ENCODE data around the gene ISG15.
"Not testable (repeated sequence)": the region's sequence is repeated elsewhere in the genome, so short reads cannot be mapped to it uniquely, and the experiment has no call there.

Gene ISG15

DNA sequence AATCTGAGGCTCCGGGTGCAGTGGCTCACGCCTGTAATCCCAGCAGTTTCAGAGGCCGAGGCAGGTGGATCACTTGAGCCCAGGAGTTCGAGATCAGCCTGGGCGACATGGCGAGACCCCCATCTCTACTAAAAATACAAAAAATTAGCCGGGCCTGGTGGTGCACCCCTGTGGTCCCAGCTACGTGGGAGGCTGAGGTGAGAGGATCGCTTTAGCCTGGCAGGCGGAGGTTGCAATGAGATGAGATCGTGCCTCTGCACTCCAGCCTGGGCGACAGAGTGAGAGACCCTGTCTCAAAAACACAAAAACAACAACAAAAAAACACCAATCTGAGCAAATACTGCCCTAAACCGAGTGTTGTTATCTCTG lies 577 bp upstream of the ISG15 start:
- not testable (repeated sequence) for DNase-seq (ENCODE audit: low read depth in 3 of 3)

DNA sequence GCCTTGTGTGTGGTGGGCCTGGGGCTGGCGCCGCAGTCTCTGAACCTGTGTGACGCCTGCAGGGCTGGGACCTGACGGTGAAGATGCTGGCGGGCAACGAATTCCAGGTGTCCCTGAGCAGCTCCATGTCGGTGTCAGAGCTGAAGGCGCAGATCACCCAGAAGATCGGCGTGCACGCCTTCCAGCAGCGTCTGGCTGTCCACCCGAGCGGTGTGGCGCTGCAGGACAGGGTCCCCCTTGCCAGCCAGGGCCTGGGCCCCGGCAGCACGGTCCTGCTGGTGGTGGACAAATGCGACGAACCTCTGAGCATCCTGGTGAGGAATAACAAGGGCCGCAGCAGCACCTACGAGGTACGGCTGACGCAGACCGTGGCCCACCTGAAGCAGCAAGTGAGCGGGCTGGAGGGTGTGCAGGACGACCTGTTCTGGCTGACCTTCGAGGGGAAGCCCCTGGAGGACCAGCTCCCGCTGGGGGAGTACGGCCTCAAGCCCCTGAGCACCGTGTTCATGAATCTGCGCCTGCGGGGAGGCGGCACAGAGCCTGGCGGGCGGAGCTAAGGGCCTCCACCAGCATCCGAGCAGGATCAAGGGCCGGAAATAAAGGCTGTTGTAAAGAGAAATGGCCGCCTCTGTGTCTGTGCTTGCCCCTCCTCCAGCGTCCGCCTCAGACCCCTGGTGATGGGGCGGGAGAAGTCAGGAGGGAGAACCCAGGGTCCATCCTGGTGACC lies 788 bp downstream of the ISG15 start:
- no peak for DNase-seq (ENCODE audit: low read depth in 3 of 3)

DNA sequence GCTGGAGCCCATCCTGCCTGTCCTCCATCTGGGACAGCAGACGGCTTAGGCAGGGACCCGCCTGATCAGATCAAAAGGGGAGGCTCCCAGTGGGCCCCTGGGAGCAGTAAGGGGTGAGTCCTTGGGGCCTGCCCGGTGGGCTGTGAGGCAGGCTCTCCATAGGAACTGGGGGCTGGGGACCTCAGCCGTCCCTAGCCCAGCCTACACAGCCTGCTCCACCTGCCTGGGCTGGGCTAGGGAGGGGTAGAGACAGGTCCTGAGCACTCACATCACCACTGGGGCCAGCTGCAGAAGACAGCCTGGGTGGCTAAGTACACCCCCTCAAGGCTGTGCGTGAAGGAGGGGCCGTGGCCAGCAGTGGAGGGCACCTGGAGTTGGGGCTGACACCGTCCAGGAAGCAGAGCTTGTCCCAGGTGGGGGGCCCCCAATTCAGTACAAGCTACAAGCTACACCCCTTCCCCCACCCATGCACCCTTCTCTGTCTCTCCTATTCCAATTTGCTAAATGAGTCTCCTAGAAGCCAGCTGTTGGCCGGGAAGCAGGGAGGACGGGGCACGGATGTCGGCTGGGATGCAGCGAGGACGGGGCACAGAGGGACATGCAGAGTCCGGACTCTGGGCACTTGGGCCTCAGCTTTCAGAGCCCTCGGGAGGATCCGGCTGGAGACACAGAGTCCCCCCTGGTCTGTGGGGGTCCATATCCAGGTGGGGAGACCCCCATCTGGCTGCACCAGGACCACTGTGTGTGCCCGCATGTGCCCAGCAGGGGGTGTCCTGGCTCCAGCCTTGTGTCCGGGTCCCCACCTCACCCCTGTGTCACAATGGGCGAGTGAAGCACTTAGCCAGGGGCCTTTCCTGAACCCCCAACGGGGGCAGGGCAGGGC lies 1.7 kb downstream of the ISG15 start:
- no peak for DNase-seq (ENCODE audit: low read depth in 3 of 3)

DNA sequence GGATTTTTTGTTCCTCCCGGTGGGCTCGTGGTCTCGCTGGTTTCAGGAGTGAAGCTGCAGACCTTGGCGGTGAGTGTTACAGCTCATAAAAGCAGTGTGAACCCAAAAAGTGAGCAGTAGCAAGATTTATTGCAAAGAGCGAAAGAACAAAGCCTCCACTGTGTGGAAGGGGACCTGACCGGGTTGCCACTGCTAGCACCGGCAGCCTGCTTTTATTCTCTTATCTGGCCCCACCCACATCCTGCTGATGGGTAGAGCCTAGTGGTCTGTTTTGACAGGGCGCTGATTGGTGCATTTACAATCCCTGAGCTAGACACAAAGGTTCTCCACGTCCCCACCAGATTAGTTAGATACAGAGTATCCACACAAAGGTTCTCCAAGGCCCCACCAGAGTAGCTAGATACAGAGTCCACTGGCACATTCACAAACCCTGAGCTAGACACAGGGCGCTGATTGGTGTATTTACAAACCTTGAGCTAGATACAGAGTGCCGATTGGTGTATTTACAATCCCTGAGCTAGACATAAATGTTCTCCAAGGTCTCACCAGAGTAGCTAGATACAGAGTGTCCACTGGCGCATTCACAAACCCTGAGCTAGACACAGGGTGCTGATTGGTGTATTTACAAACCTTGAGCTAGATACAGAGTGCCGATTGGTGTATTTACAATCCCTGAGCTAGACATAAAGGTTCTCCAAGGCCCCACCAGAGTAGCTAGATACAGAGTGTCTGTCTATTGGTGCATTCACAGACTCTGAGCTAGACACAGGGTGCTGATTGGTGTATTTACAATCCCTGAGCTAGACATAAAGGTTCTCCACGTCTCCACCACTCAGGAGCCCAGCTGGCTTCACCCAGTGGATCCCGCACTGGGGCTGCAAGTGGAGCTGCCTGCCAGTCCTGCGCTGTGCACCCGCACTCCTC lies 4.4 kb downstream of the ISG15 start:
- DNase-seq (ENCODE audit: low read depth in 3 of 3): not testable (repeated sequence)

DNA sequence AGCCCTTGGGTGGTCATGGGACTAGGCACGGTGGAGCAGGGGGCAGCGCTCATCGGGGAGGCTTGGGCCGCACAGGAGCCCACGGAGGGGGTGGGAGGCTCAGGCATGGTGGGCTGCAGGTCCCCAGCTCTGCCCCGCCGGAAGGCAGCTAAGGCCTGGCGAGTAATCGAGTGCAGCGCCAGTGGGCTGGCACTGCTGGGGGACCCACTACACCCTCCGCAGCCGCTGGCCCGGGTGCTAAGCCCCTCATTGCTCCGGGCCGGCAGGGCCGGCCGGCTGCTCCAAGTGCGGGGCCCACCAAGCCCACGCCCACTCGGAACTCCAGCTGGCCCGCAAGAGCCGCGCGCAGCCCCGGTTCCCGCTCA lies 5.0 kb downstream of the ISG15 start:
- not testable (repeated sequence) for DNase-seq (ENCODE audit: low read depth in 3 of 3)

DNA sequence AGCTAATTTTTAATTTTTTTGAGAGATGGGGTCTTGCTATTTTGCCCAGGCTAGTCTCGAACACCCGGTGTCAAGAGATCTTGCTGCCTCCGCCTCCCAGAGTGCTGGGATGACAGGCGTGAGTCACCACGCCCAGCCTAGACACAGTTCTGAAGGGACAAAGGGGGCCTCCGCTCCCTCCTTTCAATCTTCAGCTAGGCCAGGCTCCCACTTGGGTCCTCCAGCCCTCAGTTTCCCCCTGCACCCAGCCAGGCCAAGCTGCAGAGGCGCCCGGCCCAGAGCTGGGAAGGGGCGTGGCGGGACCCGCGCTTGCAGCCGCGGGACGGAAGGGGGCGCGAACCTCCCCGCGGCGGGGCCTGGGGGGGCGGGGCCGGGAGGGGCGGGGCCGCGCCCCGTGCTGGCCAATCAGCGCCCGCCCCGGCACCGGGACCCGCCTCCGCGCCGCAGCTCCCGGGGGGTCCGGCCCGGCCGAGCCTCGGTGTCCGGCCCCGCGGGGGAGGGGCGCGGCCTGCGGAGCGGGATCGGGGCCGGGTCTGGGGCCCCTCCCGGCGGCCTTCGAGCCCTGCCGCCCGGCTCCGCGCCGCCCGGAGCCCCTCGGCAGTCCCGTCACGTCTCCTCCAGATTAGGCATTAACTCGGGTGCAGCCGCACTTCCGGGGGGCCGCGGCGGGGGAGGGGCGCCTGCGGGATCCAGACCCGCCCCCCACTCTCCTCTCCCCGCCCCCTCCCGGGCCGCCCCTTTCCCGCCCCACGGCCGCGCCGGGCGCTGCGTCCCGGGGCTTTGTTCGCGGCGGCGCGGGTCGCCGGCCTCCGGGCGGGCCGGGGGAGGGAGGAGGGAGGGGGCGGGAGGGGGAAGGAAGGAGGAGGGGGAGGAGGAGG lies 6.1 kb downstream of the ISG15 start:
- DNase-seq (ENCODE audit: low read depth in 3 of 3): peak; percentile 60 to 68 (median 67)

DNA sequence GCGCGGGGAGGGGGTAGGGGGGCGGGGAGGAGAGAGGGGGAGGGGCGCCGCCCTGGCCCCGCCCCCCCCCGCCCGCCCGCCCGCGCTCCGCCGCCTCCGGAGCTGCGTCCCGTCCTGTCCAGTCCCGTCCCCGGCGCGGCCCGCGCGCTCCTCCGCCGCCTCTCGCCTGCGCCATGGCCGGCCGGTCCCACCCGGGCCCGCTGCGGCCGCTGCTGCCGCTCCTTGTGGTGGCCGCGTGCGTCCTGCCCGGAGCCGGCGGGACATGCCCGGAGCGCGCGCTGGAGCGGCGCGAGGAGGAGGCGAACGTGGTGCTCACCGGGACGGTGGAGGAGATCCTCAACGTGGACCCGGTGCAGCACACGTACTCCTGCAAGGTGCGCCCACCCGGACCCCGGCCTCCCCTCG lies 6.7 kb downstream of the ISG15 start, which contains the start of gene AGRN:
TSS of gene AGRN (plus strand) at position 121 of the 405 bp plus-strand sequence. CDS start at position 174, 53 bp downstream.
- no peak for DNase-seq (ENCODE audit: low read depth in 3 of 3)

DNA sequence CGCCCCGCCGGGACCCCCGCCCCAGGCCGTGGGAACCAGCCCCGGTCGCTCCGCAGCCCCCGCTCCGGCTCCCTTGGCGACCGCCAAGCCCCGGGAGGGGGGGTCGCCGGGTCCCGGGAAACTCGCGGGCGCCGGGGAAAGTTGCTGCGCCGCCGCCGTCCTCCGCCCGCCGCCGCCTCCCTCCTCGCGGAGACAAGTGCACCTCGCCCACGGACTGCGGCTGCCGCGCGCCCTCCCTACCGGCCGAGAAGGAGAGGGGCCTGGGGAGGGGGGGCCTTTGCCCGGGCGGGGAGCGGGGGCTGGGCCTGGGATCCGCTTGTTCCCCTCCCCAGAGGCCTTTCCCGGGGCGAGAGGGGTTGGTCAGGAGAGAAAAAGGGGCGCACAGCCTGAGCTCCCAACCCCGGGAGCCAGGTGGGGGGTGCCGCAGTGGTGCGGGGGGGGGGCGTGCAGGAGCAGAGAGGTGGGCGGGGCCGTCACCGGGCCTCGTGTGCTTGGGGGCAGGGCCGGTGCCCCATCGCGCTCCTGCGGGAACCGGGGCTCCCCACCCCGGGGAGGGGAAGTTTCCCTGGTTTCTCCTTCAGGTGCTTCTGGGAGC lies 7.2 kb downstream of the ISG15 start:
- peak in 1 of 3 experiments; percentile 50 for DNase-seq (ENCODE audit: low read depth in 3 of 3)

DNA sequence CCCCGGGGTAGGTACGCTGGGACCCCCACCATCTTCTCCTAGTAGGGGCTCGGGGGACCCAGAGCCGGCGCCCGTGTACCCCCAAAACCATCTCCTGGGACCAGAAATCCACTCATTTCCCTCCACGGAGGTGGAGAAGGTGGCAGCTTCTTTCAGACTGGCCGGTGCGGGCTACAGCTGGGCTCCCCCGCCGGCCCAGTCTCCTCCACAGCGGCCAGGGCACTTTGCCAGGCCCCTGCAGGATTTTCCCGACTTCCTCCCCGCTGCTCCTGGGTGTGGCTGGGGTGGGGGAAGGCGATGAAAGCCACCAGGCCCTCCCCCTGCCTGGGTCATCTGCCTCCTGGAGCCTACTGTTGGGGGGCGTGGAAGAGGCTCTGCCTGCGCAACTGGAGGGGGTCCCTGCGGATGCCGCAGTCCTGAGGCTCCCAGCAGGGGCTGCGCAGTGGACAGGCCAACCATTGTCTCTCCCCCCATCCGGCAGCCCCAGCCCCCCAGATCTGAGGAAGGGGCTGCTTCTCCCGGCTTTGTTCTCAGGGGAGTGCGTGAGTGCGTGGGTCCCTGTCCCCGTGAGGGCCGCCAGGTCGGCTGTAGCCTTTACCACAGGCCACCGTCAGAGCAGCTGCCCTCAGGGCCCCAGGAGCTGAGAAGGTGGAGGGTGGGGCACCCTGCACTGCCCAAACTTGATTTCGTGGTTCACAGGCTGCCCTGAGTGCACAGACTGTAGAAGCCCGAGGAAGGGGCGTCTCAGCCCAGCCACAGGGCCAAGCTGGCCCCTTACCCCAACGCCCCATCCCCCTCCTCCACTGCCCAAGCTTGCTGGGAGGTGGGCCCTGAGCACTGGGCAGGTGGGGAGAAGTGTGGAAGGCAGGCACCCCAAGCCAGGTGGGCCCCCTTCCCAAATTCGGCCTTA lies 8.0 kb downstream of the ISG15 start:
- DNase-seq (ENCODE audit: low read depth in 3 of 3): no peak

DNA sequence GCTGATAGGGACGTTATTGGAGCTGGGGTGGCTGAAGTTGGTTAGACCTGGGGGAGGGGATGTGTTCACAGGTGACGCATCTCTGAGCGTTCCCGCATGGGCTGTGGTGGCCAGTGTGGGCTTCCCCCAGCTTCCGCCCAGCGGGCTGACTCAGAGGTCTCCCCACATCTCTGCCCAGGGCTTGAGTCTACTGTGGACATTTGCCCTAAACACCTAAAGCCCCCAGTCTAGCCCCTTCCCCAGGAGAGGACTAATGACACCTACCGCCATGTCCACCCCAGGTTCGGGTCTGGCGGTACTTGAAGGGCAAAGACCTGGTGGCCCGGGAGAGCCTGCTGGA lies 8.6 kb downstream of the ISG15 start:
- DNase-seq (ENCODE audit: low read depth in 3 of 3): no peak

DNA sequence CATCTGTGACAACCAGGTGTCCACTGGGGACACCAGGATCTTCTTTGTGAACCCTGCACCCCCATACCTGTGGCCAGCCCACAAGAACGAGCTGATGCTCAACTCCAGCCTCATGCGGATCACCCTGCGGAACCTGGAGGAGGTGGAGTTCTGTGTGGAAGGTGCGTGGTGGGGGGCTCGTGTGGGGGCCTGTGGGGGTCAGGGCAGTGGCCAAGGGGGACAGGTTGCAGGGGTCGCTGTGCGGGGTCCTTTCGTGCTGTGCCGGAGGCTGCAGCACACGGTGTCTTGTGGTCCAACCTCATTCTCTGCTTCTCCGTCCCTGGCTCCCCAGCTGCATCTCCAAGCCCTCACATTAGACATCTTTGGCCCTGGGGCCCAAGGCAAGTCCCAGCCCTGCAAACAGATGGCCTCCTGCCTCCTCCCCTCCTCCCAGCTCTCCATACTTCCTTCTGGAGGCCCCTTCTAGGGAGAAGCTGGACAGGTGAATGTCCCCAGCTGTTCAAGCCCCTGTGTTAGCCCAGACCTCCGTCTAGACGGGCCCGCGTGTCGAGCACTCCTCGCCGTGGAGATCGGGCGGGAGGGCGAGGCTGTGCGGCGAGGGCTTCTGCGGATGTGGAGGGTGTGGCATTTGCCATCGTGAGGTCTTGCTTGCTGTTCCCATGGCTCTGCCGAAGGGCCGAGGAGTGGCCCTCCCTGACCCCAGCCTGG lies 9.2 kb downstream of the ISG15 start:
- no peak for DNase-seq (ENCODE audit: low read depth in 3 of 3)

DNA sequence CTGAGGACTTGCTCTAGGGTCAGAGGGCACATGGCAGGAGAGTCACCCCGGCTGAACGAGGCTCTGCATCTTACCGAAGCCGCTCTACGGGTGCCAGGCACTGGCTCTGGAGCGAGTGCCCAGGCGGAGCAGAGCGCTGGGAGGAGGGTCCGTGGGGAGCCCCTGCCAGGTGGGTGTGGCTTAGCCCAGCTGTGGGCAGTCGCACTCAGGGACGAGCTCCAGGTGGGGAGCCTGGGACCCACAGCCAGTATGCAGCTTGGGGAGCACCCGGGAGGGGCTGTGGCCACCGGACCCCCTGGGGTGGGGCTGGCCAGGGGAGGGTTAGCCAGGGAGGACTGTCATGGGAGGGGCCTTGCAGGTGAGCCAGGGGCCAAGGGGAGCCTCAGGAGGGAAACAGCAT lies 10.4 kb downstream of the ISG15 start:
- no peak for DNase-seq (ENCODE audit: low read depth in 3 of 3)

DNA sequence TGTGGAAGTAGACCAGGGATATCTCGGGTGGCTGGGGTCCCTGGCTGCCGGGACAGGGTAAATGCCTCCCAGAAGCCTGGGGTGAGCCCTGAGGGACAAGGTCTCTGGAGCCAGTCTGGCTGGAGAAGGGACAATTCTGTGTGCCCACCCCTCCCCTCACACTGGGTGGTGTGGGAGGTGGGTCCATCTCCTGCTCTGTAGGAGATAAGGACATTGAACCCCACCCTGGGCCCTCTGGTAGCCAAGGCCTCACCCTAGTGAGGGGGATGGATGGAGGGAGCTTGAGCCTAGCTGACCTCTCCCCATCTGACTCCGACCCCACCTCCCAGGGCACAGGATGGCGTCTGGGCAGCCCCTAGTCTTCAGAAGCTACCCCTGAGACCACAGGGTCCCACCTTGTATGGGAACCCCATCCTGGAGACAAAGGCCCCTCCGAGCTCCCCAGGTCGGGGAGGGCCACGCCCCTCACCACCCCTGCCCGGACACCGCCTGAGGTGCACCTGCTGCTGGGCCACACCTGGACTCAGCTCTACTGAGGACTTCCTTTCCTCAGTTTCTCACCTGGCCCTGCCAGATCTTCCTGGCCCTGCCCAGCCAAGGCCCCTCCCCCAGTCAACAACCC lies 11.0 kb downstream of the ISG15 start:
- no peak for DNase-seq (ENCODE audit: low read depth in 3 of 3)

DNA sequence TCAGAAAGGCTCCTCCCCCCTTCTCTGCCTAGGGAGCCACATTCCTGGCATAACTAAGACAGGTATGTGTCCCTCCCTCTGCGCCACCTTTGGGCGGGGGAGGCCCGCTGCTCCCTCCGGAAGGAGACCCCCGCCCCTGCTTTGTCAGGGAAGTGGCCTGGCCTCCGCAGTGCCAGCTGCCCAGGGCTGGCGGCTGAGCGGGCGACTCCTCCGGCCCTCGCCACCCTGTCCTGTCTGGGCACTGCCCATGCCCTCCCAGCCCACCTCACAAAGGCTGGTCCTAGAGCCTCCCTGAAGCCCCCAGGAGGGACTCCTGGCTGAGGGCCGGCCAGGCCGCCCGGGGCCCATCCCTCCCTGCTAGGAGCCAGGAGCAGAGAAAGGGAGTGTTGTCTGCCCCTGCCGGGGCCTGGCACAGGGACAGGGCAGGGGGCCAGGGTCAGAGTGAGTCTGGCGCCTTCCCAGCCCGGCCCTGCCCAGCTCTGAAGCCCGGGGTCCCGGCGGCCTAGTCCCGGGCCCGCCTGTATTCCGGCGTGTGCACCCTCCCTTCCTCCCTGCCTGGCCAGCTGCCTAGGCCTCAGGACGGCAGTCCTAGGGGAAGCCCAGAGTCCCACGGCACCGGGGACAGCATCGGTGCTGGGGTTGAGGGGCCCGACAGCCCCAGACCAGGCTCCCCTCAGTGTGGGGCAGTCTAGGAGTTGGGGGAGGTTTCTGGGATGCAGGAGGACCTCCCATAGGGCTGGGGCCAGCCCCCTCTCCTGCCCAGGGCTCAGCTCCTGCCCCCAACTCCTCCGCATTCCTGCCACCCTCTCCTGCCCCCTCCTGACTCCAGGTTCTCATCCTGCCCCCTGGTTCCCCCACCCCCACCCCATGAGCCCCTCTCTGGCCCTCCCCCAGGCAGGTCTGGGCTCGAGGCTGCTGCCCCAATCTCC lies 11.7 kb downstream of the ISG15 start:
- DNase-seq (ENCODE audit: low read depth in 3 of 3): no peak

DNA sequence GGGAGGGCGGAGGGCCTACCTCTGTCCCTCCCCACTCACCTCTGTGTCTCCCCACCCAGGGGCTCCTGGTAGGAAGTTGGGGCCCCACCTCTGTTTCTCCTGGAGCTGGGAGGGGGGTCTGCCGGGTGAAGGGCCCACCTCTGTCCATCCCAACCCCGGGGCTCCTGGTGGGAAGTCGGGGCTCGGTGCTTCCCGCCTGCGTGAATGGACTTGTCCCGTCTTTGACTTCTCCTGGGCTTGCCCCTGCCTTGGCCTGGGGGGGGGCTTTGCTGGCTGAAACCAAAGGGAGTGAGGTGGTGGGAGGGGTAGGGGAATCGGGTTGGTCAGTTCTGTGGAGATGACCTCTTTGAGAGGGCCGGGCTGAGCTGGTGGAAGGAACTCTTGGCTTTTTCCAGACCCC lies 12.4 kb downstream of the ISG15 start:
- DNase-seq (ENCODE audit: low read depth in 3 of 3): no peak

DNA sequence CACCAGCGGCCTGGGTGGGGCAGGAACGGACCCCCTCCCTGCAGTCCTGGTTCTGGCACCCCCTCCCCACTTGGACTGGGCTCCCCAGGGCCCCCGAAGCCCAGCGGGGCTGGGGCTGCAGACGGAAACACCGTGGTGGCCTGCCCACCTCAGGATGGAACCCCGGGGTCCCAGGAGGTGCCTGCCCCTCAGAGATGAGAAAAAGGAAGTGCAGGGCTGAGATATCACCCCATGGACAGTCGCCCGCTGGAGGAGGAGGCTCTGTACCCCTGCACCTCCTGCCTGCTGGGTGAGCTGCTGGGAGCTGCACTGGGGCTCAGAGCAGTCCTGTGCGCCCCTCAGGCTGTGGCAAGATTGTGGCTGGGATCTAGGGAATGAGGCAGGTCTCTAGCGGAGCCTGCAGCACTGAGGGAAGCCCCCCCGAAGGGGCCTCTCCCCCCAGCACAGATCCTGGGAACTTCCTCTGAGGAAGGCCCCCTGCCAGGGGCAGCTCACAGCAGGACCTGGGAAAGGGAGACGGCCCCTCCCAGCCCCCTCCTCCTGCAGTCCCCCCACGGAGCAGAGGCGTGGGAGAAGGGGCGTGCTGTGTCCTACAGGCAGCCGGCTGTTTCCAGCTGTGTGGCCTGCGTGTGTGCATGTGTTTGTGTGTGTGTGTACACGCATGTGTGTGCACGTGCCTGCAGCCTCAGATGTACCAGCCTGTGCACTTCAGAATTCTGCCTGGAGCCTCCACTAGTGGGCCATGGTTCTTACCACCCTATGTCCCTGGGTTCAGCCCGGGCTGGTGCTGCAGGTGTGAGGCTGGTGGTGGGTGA lies 13.5 kb downstream of the ISG15 start:
- DNase-seq (ENCODE audit: low read depth in 3 of 3): no peak

DNA sequence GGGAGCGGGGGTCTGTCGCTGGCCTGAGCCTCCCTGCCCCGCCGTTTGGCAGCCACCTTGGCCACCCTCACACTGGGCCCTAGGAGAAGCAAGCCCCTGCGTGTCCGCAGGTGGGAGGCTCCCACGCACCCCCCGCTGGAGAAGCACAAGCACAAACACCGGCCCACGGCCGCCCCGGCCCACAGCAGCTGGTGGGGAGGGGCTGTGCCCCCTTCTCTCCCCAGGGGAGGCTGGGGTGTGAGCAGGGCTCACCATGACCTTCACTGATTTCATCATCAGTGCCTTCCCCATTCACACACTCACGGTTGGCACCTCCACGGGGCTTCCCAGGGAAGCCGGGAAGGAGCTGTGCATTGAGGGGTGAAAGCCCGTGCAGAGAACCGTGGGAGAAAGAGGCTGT lies 14.5 kb downstream of the ISG15 start:
- no peak for DNase-seq (ENCODE audit: low read depth in 3 of 3)
